ENCODE data around the gene RETSAT. TPM values are rescaled to one million over a fixed set of nuclear protein-coding genes. Genes with fewer than 3 reads are reported as not detected.
"Not testable (repeated sequence)": the region's sequence is repeated elsewhere in the genome, so short reads cannot be mapped to it uniquely, and the experiment has no call there.

RETSAT gene
- total and polyA plus RNA-seq, 12 donors = 20.3 to 87.4 (median 35.6) TPM

DNA sequence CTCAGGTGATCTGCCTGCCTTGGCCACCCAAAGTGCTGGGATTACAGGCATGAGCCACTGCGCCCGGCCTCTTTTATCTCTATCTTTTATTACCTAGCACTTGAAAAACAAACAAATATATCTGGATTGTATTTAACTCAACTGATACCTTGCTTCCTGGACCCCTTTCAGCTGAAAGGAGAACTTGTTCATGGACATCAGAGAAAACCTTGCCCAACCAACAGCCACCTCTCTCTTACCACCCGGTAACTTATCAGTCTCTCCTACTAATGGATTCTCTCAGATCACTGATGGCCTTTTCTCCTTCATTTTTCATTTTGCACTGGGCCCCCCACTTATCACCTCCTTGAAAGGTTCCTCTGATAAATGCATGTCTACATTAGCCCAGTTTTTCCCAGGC lies 6.7 kb downstream of the RETSAT start:
- Histone ChIP-seq H3K4me3 (no peak overlapping the region), H3K4me1 (peaks cover 0 to 2% (median 0%) of the 10 kb centered on the region in 9 donors), H3K9me3 (no peaks in the 10 kb centered on the region), H3K27me3 (no peaks in the 10 kb centered on the region), H3K27ac (no peak overlapping the region), H3K36me3 (peaks cover 0 to 94% (median 42%) of the 10 kb centered on the region in 9 donors)
- 66 to 77% methylated on average over 3 of the region's 3 CpGs for WGBS, 2 donors
- DNase-seq (no peak), ATAC-seq (no peak)
- no peak for TF ChIP-seq CTCF (IDR thresholded peaks at IDR 0.05)
- intact Hi-C loops (cut with DNase I) = no loop called here

- intact Hi-C loops (cut with DNase I) = no loop called here
- DNase-seq (no peak), ATAC-seq (no peak)
- H3K4me1 ChIP-seq = no peaks in the 10 kb centered on the region
- H3K36me3 ChIP-seq = peaks cover 0 to 80% (median 23%) of the 10 kb centered on the region in 9 donors
- no peaks in the 10 kb centered on the region for H3K9me3 ChIP-seq
- no peaks in the 10 kb centered on the region for H3K27me3 ChIP-seq
- H3K4me3 ChIP-seq = no peak overlapping the region
- no peak for TF ChIP-seq CTCF (IDR thresholded peaks at IDR 0.05)
- WGBS, 2 donors = 90 to 92% methylated on average over 14 of the region's 14 CpGs
- no peak overlapping the region for H3K27ac ChIP-seq
These were observed 9.9 kb downstream of the RETSAT start for GRCh38 chr2:85344356-85344954.

DNA sequence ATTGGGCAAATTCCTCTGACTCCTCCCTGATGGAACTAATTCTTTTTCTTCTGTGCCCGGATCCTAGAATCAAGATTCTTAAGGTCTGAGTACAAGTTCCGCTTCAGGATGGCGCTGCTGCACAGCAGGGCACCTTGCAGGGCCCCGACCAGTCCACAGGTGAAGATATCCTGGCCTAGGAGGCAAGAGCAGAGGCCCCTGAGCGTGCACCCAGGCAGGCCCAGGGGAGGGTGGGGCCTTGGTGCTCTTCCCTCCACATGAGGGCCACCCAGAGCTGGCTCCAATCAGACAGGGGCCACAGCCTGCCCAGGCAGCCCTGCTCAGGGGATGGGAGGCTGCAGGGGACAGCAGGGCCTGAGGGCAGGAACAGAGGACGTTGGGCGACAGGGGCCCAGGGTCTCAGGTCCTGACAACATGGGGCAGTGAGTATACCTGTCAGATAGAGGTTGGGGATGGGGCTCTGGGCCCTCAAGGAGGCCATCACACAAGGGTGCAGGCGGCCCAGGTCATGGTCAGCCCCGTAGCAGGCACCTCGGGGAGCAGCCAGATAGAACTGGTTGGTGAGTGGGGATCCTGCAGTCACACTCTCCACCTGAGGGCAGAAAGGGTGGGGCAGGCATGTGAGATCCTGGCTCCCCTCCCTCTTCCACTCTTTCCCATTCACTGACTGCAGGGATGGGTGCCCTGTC lies 11.0 kb downstream of the RETSAT start:
- ATAC-seq = peak in 4 of 8 donors; percentile 9 to 59 (median 34)
- peaks cover 0 to 69% (median 19%) of the 10 kb centered on the region in 9 donors for H3K36me3 ChIP-seq
- 93 to 96% methylated on average over 10 of the region's 10 CpGs for WGBS, 2 donors
- H3K4me1 ChIP-seq, H3K9me3 ChIP-seq, H3K27me3 ChIP-seq, H3K27ac ChIP-seq, DNase-seq, H3K4me3 ChIP-seq: not testable (repeated sequence)
- intact Hi-C loops (cut with DNase I) = loop anchor here in 4 of 10 donors (1.0 to 2.0 kb wide), 3 partner anchors 26 to 29 kb away; no protein-coding TSS in a partner anchor

- no peaks in the 10 kb centered on the region for H3K9me3 ChIP-seq
- H3K27ac ChIP-seq = no peak overlapping the region
- H3K4me1 ChIP-seq = no peaks in the 10 kb centered on the region
- ATAC-seq (no peak), DNase-seq (no peak)
- 86 to 87% methylated on average over 3 of the region's 3 CpGs for WGBS, 2 donors
- H3K36me3 ChIP-seq = peaks cover 0 to 57% (median 10%) of the 10 kb centered on the region in 9 donors
- H3K4me3 ChIP-seq = no peak overlapping the region
- no peak for TF ChIP-seq CTCF (IDR thresholded peaks at IDR 0.05)
- peaks cover 0 to 3% (median 0%) of the 10 kb centered on the region in 7 donors for H3K27me3 ChIP-seq
- intact Hi-C loops (cut with DNase I) = loop anchor here in 3 of 10 donors (2.0 kb wide), 2 partner anchors 25 to 27 kb away; no protein-coding TSS in a partner anchor
These were observed 12.2 kb downstream of the RETSAT start for GRCh38 chr2:85342156-85342555.

Measured in heart right ventricle (tissue), 16 donors.